Measurements from ENCODE around the gene DDX39B.
"Not testable (repeated sequence)": the region's sequence is repeated elsewhere in the genome, so short reads cannot be mapped to it uniquely, and the experiment has no call there.

Gene DDX39B

DNA sequence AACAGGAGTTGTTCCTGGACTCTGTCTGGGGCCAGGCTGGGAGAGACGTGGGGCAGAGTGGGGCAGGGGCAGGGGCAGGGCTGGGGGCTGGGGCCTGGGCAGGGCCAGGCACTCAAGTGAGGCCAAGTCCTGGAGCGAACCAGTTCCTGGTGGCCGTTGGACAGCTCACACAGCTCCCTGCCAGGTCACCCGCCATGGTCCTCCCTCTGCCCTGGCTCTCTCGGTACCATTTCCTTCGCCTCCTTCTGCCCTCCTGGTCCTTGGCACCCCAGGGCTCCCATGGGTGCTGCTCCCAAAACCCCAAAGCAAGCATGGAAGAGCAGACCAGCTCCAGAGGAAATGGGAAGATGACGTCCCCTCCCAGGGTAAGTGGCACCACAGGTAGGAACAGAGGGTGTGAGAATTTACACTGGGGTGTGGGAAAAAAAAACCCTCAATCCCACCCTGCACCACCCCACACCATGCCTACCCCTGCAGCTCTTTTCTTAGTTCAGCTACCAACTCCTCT, 12.9 kb downstream of the DDX39B start, which contains the start of gene MCCD1:
Gene MCCD1 (plus strand): TSS at position 142 of the 508 bp plus-strand sequence. CDS start 53 bp downstream, at position 195.
- DNase-seq (ENCODE audit: low read depth): no peak

DNA sequence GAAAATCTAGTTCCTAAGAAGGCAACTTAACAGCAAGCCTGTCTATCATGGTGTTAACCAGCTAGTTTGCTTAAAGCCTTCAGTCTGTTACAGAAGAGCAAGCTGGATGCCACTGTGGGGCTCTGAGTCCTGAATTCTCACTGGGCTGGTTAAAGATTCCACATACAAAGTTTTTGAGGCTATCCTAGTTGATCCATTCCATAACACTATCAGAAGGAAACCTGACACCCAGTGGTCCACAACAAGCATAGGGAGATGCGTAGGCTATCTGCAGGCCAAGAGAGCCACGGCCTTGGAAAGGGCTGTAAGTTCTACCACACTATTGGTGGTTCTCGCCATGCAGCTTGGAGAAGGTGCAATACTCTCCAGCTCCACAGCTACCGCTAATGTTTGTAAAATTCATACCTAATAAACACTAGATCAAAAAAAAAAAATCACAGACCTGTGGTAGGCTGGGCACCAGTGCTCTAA, 13.5 kb downstream of the DDX39B start:
- DNase-seq (ENCODE audit: low read depth): no peak

DNA sequence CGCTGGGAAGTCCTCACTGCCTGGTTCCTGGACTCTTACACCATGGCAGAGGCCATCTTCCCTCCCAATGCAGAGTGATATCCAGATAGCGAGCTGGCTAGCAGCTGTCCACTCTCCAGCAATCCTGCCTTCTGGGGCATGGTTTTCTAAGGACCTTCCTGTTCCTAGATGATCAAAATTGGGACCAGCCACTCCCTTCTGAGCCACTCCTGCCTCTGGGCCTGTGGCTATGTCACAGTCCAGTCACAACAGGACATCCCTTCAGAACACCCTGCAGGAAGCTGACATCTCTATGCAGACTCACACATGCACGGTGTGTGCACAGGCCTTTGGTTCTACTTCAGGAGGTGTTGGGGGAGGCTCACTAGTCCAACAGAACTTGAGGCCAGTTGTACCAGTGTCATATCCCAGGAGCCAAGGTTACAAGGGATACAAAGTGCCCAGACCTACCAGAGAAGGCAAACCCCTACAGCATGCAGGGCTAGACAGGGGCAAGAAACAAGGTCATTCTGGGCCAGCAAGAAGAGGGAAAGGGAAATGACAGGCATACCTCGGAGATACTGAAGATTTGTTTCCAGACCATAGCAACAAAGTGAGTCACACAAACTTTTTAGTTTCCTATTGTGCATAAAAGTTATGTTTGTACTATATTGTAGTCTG, 15.7 kb downstream of the DDX39B start:
- no peak for DNase-seq (ENCODE audit: low read depth)

DNA sequence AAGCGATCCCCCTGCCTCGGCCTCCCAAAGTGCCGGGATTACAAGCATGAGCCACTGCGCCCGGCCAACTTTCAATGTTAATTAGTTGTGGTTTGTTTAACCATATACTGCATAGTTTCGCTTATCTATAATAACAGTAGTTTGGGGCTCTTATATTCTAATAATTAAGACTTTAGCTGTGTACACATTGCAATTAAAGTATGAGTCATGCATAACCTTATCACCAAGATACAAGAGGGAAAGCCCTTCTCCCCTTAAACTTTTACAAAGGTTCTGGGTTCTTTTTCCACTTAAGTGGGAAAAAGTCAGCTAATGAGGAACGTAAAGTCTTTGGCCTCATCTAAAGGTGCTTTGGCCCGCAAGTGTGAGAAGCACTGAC, 16.3 kb downstream of the DDX39B start:
- DNase-seq (ENCODE audit: low read depth): no peak

DNA sequence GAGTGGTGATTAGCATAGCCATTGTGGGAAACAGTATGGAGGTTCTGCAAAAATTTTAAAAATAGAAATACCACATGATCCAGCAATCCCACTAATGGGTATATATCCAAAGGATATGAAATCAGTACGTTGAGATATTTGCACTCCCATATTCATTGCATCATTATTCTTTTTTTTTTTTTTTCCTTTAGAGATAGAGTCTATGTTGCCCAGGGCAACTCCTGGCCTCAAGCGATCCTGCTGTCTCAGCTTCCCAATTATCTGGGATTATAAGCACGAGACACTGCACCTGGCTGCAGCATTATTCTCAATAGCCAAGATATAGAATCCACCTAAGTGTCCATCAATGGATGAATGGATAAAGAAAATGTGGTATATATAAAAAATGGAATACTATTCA, 20.0 kb downstream of the DDX39B start:
- no peak for DNase-seq (ENCODE audit: low read depth)

DNA sequence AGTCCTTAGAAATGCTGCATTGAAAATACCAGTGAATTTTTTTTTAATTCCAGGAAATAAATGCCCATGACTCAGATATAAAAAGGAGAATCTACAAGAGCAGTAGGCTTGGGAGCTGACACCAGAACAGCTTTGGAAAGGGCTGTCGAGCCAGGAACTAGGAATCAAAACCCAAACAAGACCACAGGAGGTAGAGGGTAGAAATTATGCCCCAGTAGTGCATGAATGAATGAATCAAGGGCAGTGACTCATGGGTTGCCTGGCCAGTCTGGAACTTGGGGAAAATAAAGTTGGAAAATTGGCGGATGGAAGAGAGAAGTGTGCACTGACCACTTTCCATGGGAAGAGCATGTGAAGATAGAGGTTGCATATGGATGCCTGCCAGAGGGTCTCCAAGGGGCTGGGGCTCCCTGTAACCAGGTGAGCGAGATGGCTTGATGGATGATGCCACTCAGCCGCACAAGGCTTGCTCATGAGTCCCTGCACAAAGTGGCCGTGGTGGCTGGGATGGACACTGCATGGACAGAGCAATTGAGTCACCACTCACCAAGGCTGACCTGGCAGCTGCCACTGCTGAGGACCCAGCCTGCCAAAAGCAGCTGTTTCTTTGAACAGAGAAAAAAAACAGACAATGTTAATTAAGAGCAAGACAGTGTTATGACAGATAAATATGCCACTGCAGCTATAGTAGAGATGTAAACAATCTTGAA, 28.2 kb downstream of the DDX39B start:
- DNase-seq (ENCODE audit: low read depth): no peak

DNA sequence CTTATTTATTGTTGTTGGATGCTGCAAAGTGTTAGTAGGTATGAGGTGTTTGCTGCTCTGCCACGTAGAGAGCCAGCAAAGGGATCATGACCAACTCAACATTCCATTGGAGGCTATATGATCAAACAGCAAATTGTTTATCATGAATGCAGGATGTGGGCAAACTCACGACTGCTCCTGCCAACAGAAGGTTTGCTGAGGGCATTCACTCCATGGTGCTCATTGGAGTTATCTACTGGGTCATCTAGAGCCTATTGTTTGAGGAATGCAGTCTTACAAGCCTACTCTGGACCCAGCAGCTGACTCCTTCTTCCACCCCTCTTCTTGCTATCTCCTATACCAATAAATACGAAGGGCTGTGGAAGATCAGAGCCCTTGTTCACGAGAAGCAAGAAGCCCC, 31.8 kb downstream of the DDX39B start:
- no peak for DNase-seq (ENCODE audit: low read depth)

DNA sequence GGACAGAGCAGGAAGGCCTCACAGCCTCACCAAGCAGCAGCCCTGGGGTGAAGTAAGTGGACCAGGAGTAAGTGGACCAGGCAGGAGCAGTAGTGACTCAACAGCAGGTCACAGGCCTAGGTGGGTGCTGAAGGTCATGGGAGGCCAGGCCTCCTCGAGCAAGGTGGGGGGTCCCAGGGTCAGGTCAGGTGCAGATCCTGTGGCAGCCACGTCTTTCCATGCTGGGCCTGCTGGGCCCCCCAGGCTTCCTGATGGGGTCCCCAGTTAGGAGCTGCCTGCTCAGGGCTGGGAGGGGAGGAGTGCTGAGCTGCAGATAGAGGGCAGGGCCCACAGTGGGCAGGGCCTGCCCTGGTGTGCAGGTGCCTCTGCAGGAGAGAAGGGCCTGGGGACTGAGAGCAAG, 32.8 kb downstream of the DDX39B start:
- not testable (repeated sequence) for DNase-seq (ENCODE audit: low read depth)

DNA sequence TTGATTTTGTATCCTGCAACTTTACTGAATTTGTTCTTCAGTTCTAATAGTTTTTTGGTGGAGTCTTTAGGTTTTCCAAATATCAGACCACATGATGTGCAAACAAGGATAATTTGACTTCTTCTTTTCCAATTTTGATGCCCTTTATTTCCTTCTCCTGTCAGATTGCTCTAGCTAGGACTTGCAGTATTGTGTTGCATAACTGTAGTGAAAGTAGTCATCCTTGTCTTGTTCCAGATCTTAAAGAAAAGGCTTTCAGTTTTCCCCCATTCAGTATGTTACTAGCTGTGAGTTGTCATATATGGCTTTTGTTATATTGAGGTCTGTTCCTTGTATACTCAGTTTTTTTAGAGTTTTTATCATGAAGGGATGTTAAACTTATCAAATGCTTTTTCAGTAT, 39.2 kb downstream of the DDX39B start:
- DNase-seq (ENCODE audit: low read depth): no peak

DNA sequence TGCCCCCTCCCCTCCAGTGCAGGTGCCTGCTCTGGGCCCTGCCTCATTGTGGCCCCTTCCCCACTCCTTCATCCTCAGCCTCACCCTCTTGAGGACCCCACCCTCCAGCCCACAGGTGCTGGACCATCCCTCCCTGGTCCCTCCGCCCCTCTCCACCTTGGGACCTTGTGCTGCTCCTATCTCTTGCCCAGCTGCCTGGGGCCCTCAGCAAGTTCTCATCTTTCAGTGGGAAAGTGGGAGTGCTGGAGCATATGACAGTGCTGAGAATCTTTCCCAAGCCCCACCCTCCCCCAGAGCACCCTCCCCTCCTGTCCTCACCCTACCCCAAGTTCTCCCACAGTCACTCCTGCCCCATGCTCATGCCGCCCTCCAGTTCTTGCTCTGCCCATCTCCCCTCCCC, 42.2 kb downstream of the DDX39B start:
- DNase-seq (ENCODE audit: low read depth): not testable (repeated sequence)

DNA sequence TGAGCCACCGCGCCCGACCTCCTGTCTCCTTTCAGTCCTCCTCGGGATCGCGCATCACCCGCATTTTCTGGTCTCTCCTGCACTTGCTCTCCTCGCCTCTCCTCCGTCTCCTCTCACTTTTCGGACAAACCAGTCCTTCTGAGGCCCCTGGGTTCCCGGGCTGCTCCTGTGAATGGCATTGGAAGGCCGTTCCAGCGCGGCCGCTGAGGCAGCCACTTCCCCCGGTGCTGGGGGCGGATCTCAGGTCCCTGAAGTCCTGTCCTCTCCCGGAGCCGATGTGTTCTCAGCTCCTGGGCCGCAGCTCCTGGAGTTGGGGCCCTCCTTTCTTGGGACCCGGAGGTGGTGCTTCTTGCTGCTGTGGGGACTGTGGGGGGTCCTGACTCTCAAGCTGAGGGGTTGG, 43.1 kb downstream of the DDX39B start:
- no peak for DNase-seq (ENCODE audit: low read depth)

DNA sequence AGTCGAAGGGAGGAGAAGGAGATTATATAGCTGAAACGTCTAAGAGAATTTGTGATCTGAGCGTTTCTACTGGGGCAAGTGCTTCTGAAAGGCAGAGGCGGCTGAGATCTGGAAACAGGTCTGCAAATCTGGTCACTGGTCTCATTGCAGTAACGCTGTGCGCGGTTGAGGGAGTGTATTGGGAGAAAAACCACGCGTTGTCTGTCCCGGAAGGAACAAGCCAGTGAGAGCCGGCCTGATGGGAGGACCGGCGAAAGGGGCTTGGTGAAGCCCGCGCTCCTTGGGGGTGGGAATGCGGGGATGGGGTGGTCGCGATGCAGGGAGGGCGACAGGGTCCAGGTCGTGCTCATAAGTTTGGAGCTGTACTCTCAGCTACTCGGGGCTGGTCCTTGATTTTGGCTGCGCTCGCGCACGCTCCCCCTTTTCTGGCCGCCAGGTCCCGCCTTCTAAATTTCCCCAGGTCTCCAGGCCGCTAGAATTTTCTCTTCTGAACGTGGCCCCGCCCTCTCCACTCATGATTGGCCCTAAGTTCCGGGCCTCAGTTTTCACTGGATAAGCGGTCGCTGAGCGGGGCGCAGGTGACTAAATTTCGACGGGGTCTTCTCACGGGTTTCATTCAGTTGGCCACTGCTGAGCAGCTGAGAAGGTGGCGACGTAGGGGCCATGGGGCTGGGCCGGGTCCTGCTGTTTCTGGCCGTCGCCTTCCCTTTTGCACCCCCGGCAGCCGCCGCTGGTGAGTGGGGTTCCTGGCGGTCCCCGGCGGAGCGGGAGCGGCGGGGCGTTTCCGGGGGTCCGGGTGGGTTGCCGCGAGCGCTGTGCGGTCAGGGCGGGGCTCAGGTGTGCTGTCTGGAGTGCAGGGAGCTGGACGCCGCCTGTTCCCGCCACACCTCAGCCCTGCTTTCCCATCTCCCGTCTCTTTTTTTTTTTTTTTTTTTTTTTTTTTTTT, 44.0 kb downstream of the DDX39B start, which contains the start of gene MICB:
Gene MICB (plus strand): TSS at position 615 of the 946 bp plus-strand sequence. CDS start 49 bp downstream, at position 664.
- DNase-seq (ENCODE audit: low read depth): peak; percentile 74

DNA sequence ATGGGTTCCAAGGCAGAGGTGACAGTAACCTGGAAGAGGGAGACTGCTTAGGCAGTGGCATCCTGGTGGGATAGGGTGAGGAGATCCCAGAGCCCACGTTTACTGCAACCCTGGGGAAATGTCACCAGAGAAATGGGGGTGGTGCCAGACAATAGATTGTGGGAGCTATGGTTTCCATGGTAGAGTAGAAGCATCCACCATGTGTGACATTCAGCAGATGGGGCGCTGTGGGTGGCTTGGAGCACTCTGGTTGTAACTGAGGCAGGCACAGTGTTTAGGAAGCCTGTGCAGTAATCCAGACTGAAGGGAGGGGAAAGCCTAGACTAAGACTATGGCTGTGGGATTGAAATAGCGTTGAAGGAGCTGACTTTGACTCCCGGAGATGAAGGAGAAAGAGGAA, 45.0 kb downstream of the DDX39B start:
- not testable (repeated sequence) for DNase-seq (ENCODE audit: low read depth)

DNA sequence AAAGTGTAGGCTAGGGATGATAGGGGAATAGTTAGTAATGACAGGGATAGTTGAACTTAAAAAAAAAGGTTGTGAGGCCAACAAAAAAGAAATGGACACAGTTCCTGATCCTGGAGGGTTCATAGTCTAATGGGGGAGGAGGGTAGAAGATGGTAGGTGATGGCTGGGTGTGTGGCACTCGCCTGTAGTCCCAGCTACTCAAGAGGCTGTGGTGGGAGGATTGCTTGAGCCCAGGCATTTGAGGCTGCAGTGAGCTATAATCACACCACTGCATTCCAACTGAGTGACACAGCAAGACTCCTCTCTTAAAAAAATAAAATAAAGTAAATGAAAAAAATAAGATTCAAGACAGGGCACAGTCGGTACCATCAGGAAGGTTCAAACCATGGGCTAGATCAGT, 46.2 kb downstream of the DDX39B start:
- no peak for DNase-seq (ENCODE audit: low read depth)

DNA sequence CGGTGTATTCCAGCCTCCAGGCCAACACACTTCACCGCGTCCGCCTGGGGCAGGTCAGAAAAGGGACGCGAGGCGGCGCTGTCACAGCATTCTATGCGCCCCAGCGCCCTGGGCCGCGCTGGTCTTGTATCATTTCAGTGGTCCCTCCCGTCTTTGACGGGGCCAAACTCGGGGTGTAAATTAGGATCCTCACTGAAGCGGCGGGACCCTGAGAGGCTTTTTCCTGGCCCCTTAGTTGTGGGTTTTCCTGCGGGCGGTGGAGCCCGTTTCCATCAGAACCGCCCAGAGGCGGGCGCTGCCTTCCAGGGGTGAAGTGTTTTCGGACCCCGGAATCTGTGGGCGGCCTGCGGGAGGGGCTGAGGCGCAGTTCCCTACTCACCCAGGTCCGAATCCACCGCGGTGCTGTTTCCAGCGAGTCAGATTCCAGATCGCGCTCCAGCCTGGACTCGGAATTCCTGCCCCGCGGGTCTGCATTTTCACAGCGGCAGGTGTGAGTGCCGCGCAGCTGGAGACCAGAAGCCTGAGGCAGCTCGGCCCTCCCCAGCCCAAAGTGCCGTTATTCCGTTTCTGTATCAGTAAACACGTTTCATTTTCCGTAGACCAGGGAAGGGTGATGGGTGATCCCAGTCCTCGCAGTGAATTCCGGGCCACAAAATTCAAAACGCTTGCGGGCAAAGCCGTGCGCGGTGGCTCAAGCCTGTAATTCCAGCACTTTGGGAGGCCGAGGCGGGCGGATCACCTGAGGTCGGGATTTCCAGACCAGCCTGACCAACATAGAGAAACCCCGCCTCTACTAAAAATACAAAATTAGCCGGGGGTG, 47.7 kb downstream of the DDX39B start:
- DNase-seq (ENCODE audit: low read depth): peak; percentile 66

DNA sequence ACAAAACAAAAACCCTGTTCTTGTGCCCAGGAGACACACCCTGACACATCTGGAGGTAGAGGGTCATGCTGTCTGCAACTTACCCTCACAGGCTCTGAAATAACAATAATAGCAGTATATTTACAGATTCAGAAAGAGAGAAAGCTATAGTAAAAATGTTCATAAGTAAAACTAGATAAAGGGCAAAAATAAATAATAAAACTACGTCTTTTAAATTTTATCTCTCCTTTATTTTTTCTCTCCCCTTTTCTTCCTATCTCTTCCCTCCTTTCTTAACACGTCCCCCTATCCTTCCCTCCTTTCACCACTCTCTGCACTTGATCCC, 48.3 kb downstream of the DDX39B start:
- not testable (repeated sequence) for DNase-seq (ENCODE audit: low read depth)

DNA sequence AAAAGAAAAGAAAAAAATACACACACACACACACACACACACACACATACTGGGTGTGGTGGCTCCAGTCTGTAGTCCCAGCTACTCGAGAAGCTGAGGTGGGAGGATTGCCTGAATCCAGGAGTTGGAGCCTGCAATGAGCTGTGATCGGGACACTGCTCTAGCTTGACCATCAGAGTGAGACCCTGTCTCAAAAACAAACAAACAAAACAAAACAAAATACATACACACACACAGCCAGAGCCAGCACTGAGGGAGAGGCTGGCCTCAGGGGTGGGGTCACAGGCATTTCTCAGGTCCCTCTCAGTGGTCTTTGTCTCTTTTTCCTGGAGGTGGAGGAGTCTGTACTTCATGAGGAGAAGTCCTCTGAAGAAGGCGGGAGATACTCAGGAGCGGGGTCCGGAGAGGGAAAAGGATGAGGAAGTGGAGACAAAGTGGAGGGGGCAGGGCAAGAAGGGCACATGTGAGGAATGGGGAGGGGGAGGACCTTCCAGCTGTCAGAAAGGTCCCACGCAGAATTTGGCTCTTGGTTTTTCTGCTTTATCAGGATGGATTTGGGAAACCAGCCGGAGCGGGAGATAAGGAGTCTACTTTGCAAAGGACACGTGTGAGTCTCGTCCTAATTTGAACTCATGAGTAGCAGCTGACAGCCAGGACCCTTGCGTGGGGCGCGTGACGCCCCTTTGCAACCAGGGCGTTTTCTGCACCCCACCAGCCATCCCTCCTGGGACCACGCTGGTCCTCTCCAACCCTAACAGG, 51.5 kb downstream of the DDX39B start:
- no peak for DNase-seq (ENCODE audit: low read depth)

DNA sequence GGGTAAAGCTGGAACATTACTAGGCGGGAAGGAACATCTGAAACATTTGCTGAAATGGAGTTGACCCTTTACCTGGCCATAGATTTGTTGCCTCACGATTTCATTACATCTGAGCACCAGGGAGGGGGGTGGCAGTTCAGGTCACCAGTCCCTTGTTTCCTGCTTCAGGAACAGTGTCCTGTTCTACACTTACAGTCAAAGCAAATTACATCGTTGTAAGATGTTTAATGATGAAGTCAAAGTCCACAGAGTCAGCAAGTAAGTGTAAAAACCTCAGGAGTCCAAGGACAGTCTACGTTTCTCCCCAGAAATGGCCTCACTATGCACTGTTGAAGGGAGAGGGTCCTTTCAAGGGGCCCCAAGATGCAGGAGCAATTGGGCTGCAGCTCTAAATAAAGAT, 52.7 kb downstream of the DDX39B start:
- no peak for DNase-seq (ENCODE audit: low read depth)

DNA sequence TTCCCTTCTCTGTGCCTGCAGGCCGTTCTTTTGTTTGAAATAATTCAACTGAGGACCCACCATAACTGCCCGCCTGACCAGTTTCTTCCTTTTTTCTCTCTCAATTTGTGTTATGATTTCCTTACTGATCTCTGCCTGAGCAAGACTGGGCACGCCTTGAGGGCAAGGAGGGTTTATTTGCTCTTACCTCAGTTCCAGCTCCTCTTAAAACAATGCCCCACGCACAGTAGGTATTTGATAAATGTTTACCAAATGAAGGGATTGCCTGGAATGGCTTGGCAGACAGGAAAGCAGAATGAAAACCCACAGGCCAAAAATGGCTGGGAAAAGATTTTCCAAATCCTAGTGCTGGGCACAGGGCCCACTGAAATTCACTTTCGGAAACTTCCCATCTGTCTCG, 54.1 kb downstream of the DDX39B start:
- DNase-seq (ENCODE audit: low read depth): not testable (repeated sequence)

DNA sequence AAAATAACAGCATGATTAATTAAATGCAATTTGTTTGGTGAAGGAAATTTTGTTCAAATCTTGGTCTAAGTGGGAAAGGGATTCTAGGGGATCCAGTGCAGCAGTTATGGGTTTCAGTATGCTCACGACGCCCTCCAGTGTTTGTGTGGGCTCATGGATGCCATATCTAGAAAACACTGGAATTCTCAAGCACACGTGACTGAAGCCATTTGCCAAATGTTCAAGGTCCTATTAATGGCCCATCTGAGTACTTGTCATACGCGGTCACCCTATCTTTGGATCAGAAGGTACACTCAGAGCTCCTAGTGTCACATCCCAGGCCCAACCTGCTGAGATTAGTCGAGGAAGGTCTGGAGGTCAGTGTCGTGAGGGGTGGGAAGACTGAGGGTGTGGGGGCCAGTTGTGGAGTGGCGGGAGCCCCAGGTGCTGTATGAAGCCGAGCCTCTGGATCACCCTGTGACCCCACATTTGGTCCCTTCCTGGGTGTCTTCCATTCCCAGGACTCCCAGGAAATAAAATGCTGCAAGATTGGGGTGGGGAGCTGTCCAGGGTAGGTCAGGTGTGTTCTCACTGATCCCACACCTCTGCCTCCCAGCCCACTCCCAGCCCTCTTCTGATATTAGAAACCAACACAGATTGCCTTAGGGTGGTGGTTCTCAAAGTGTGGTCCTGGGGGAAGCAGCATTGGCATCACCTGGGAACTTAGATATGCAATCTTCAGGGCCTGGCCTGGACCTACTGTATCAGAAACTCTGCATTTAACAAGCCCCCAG, 55.6 kb downstream of the DDX39B start:
- not testable (repeated sequence) for DNase-seq (ENCODE audit: low read depth)

Measured in activated T-helper 1 cell treated with Interleukin-2 at 50 U/mL for 16 hours (primary cell).